ENCODE results near the gene YIPF1. TPM values are rescaled to one million over a fixed set of nuclear protein-coding genes. Genes with fewer than 3 reads are reported as not detected.

The YIPF1 gene
- 9.1 TPM for total RNA-seq (ENCODE audit: insufficient read depth, low replicate concordance)

GRCh38 chr1:53889304-53890298 is at the start of gene YIPF1:
TSS of gene YIPF1 (minus strand) at chr1:53889797. CDS start at chr1:53888937, 860 bp downstream.
- DNase-seq (ENCODE audit: low spot score) = peak; percentile 94

- DNase-seq (ENCODE audit: low spot score) = no peak
These were observed 48.7 kb upstream of the YIPF1 start for GRCh38 chr1:53938136-53938830.

- no peak for DNase-seq (ENCODE audit: low spot score)
These were observed 46.8 kb upstream of the YIPF1 start for GRCh38 chr1:53936430-53936829.

- no peak for DNase-seq (ENCODE audit: low spot score)
These were observed 44.7 kb upstream of the YIPF1 start for GRCh38 chr1:53934170-53934765.

GRCh38 chr1:53931523-53931922 is 41.9 kb upstream of the YIPF1 start:
- no peak for DNase-seq (ENCODE audit: low spot score)

- no peak for DNase-seq (ENCODE audit: low spot score)
These were observed 41.3 kb upstream of the YIPF1 start for GRCh38 chr1:53930932-53931331.

GRCh38 chr1:53929246-53929960 is 39.8 kb upstream of the YIPF1 start:
- DNase-seq (ENCODE audit: low spot score) = peak; percentile 83

- DNase-seq (ENCODE audit: low spot score) = no peak
These were observed 37.8 kb upstream of the YIPF1 start for GRCh38 chr1:53927376-53927881.

- DNase-seq (ENCODE audit: low spot score) = no peak
These were observed 30.1 kb upstream of the YIPF1 start for GRCh38 chr1:53919675-53920066.

GRCh38 chr1:53918343-53918742 is 28.7 kb upstream of the YIPF1 start:
- no peak for DNase-seq (ENCODE audit: low spot score)

- DNase-seq (ENCODE audit: low spot score) = no peak
These were observed 23.9 kb upstream of the YIPF1 start for GRCh38 chr1:53913352-53914033.

GRCh38 chr1:53911442-53911841 is 21.8 kb upstream of the YIPF1 start:
- DNase-seq (ENCODE audit: low spot score) = no peak

- DNase-seq (ENCODE audit: low spot score) = no peak
These were observed 20.3 kb upstream of the YIPF1 start for GRCh38 chr1:53909946-53910345.

GRCh38 chr1:53906121-53906520 is 16.5 kb upstream of the YIPF1 start:
- DNase-seq (ENCODE audit: low spot score) = no peak

- no peak for DNase-seq (ENCODE audit: low spot score)
These were observed 15.9 kb upstream of the YIPF1 start for GRCh38 chr1:53905509-53905908.

- no peak for DNase-seq (ENCODE audit: low spot score)
These were observed 12.9 kb upstream of the YIPF1 start for GRCh38 chr1:53902235-53903138.

GRCh38 chr1:53899708-53900107 is 10.1 kb upstream of the YIPF1 start:
- no peak for DNase-seq (ENCODE audit: low spot score)

- DNase-seq (ENCODE audit: low spot score) = peak; percentile 52
These were observed 9.6 kb upstream of the YIPF1 start for GRCh38 chr1:53899206-53899628.

GRCh38 chr1:53896635-53897229 is 7.1 kb upstream of the YIPF1 start:
- DNase-seq (ENCODE audit: low spot score) = peak; percentile 80

Data from umbilical cord (tissue), 2 donors.